Astrocyte of the cerebellum (primary cell): Measurements from ENCODE around the gene CLPTM1.

ENCODE experiments used
- DNase-seq: peaks from one replicate; pipeline ENCODE4 v3.0.0-alpha.2; 2011; ENCODE audit warnings: low read depth
- H3K4me3 ChIP-seq: 2 replicates; pipeline ENCODE4 v1.5.1; 2011; ENCODE audit warnings: mild to moderate bottlenecking, low read depth, low read length, moderate library complexity
- CTCF ChIP-seq: IDR thresholded peaks from 2 replicates; pipeline ENCODE4 v1.5.1; 2012; ENCODE audit warnings: low read length, low read depth, moderate library complexity, mild to moderate bottlenecking; ENCODE audit errors: missing control alignments
- in situ Hi-C: cut with HindIII; loops from 2 replicates; pipeline ENCODE4 v1.10.0; 2017; ENCODE audit warnings: low sequenced_read_pairs

Gene CLPTM1

GRCh38 chr19:44927746-44928145 lies 27.4 kb upstream of the CLPTM1 start:
- TF ChIP-seq CTCF = no peak
- peak; percentile 57 for DNase-seq
- H3K4me3 ChIP-seq = no peak overlapping the region
- in situ Hi-C loops = no loop called here

- DNase-seq = no peak
- TF ChIP-seq CTCF = no peak
- no peak overlapping the region for H3K4me3 ChIP-seq
- in situ Hi-C loops = no loop called here
Measured at GRCh38 chr19:44930088-44930487, 25.1 kb upstream of the CLPTM1 start.

- TF ChIP-seq CTCF = no peak
Measured at GRCh38 chr19:44931541-44931940, 23.6 kb upstream of the CLPTM1 start.

GRCh38 chr19:44939668-44940067 lies 15.5 kb upstream of the CLPTM1 start:
- no peak for DNase-seq
- in situ Hi-C loops = no loop called here
- no peak for TF ChIP-seq CTCF
- H3K4me3 ChIP-seq = no peak overlapping the region

More at GRCh38 chr19:44931541-44931940, 23.6 kb upstream of the CLPTM1 start:
- no peak overlapping the region for H3K4me3 ChIP-seq
- no peak for DNase-seq
- in situ Hi-C loops = no loop called here

GRCh38 chr19:44942067-44942571 lies 13.1 kb upstream of the CLPTM1 start, which contains the start of gene APOC4:
APOC4 (plus strand) TSS chr19:44942237; CDS start chr19:44942278, 41 bp downstream.
- in situ Hi-C loops = no loop called here
- H3K4me3 ChIP-seq = no peak within 1 kb of the TSS
- TF ChIP-seq CTCF = no peak
- no peak for DNase-seq

GRCh38 chr19:44943801-44944249 lies 11.4 kb upstream of the CLPTM1 start:
- H3K4me3 ChIP-seq = no peak overlapping the region
- DNase-seq = no peak
- no peak for TF ChIP-seq CTCF
- in situ Hi-C loops = no loop called here

GRCh38 chr19:44947041-44947581 lies 8.1 kb upstream of the CLPTM1 start:
- DNase-seq = no peak
- H3K4me3 ChIP-seq = no peak overlapping the region
- TF ChIP-seq CTCF = no peak
- in situ Hi-C loops = no loop called here
